Gastroesophageal sphincter (tissue), 4 donors: ENCODE results near the gene ADAM22. TPM values are rescaled to one million over a fixed set of nuclear protein-coding genes. Genes with fewer than 3 reads are reported as not detected.
"Not testable (repeated sequence)": the region's sequence is repeated elsewhere in the genome, so short reads cannot be mapped to it uniquely, and the experiment has no call there.

Experiments
- ATAC-seq: fragments of 150-250 bp; one replicate; pipeline ENCODE4 v1.9.1; 2016; ENCODE audit warnings: mild to moderate bottlenecking, moderate library complexity
- H3K27ac ChIP-seq, 4 donors: fragments of 200-600 bp; sonication (generic) in 3 of 4; 1 replicate in 3 of 4; 2 replicates in 1 of 4; pipeline ENCODE4 v1.5.1; 2016 to 2019
- H3K27me3 ChIP-seq: fragments of 200-600 bp; sonication (generic); one replicate; pipeline ENCODE4 v1.5.1; 2019
- H3K36me3 ChIP-seq, 2 donors: fragments of 200-600 bp; sonication (generic); one replicate each; pipeline ENCODE4 v1.5.1; 2019; ENCODE audit warnings: control low read depth in 1 of 2
- H3K4me1 ChIP-seq, 3 donors: fragments of 200-600 bp; sonication (generic); 1 replicate in 2 of 3; 2 replicates in 1 of 3; pipeline ENCODE4 v1.5.1; 2016 to 2019; ENCODE audit warnings: control low read depth in 2 of 3
- H3K4me3 ChIP-seq, 2 donors: fragments of 200-600 bp; sonication (generic); one replicate each; pipeline ENCODE4 v1.5.1; 2019; ENCODE audit warnings: mild to moderate bottlenecking in 1 of 2, moderate library complexity in 1 of 2
- H3K9me3 ChIP-seq, 3 donors: fragments of 200-600 bp; sonication (generic); one replicate each; pipeline ENCODE4 v1.5.1; 2017 to 2019; ENCODE audit warnings: control low read depth in 2 of 3
- CTCF ChIP-seq, 4 experiments: fragments of 200-600 bp in 2 of 4; fragments of 450-650 bp in 2 of 4; sonication (generic) in 1 of 4; IDR thresholded peaks; one replicate each; pipeline ENCODE4 v1.5.1; 2017 to 2019; ENCODE audit warnings: antibody characterized with exemption in 4 of 4, mild to moderate bottlenecking in 2 of 4, moderate library complexity in 2 of 4
- EP300 ChIP-seq: sonication (generic); formaldehyde crosslinking; IDR thresholded peaks from one replicate; pipeline ENCODE4 v1.6.1; 2017; ENCODE audit warnings: antibody characterized with exemption, mild to moderate bottlenecking
- POLR2A ChIP-seq, 2 donors: fragments of 450-650 bp; IDR thresholded peaks; one replicate each; pipeline ENCODE4 v1.6.1; 2017; ENCODE audit warnings: antibody characterized with exemption in 2 of 2, mild to moderate bottlenecking in 2 of 2, moderate library complexity in 1 of 2
- POLR2AphosphoS5 ChIP-seq: sonication (generic); formaldehyde crosslinking; IDR thresholded peaks from one replicate; pipeline ENCODE4 v1.6.1; 2017; ENCODE audit warnings: antibody characterized with exemption
- WGBS, 2 donors: methylation state at CpG; one replicate each; pipeline ENCODE4 v1.1.5; 2018; ENCODE audit warnings: low coverage in 1 of 2; 5-methylcytosine and 5-hydroxymethylcytosine counted together
- total RNA-seq, 4 donors: library from RNA; depleted of rRNA; stranded (reverse); fragments of >200 nt; gene quantifications; one replicate each; pipeline ENCODE4 v1.1.0, GENCODE V29; 2016

ADAM22 gene
- total RNA-seq, 4 donors from 2014 or later, result 1.1 to 3.6 (median 1.7) TPM

- no peak for ATAC-seq
- Histone ChIP-seq H3K27me3 (no peaks in the 10 kb centered on the region), H3K9me3 (no peaks in the 10 kb centered on the region), H3K4me3 (no peak overlapping the region), H3K36me3 (no peaks in the 10 kb centered on the region), H3K4me1 (peaks cover 0 to 7% (median 0%) of the 10 kb centered on the region in 3 donors), H3K27ac (no peak overlapping the region)
- WGBS, 2 donors, result 63 to 75% methylated on average over 6 to 7 of the region's 7 CpGs
- no peak for TF ChIP-seq EP300
- no peak for TF ChIP-seq CTCF (IDR thresholded peaks at IDR 0.05)
- no peak for TF ChIP-seq POLR2A (IDR thresholded peaks at IDR 0.05)
- TF ChIP-seq POLR2AphosphoS5, result no peak
Observed at GRCh38 chr7:88151119-88151790, 217.2 kb downstream of the ADAM22 start.

GRCh38 chr7:88153378-88153777, 219.3 kb downstream of the ADAM22 start:
- H3K36me3 ChIP-seq, result no peaks in the 10 kb centered on the region
- H3K27me3 ChIP-seq, result no peaks in the 10 kb centered on the region
- no peak overlapping the region for H3K27ac ChIP-seq
- H3K4me1 ChIP-seq, result no peaks in the 10 kb centered on the region
- no peak overlapping the region for H3K4me3 ChIP-seq
- no peak for ATAC-seq
- peaks cover 0 to 2% (median 0%) of the 10 kb centered on the region in 3 donors for H3K9me3 ChIP-seq
- TF ChIP-seq CTCF (IDR thresholded peaks at IDR 0.05) (no peak), EP300 (no peak)

GRCh38 chr7:88155756-88156155, 221.7 kb downstream of the ADAM22 start:
- Histone ChIP-seq H3K27ac (no peak overlapping the region), H3K36me3 (no peaks in the 10 kb centered on the region), H3K9me3 (peaks cover 0 to 18% (median 0%) of the 10 kb centered on the region in 3 donors), H3K4me3 (no peak overlapping the region), H3K4me1 (no peaks in the 10 kb centered on the region), H3K27me3 (no peaks in the 10 kb centered on the region)
- TF ChIP-seq POLR2A (IDR thresholded peaks at IDR 0.05) (no peak), EP300 (no peak), CTCF (IDR thresholded peaks at IDR 0.05) (no peak), POLR2AphosphoS5 (no peak)
- 83 to 84% methylated on average over 4 of the region's 4 CpGs for WGBS, 2 donors
- no peak for ATAC-seq

- peaks cover 0 to 21% (median 0%) of the 10 kb centered on the region in 3 donors for H3K9me3 ChIP-seq
- H3K36me3 ChIP-seq, result no peaks in the 10 kb centered on the region
- no peak for ATAC-seq
- TF ChIP-seq EP300 (no peak), POLR2AphosphoS5 (no peak), CTCF (IDR thresholded peaks at IDR 0.05) (no peak), POLR2A (IDR thresholded peaks at IDR 0.05) (no peak)
- no peak overlapping the region for H3K27ac ChIP-seq
- 36 to 88% methylated on average over 1 of the region's 1 CpG for WGBS, 2 donors
- no peaks in the 10 kb centered on the region for H3K4me1 ChIP-seq
- no peaks in the 10 kb centered on the region for H3K27me3 ChIP-seq
- no peak overlapping the region for H3K4me3 ChIP-seq
Observed at GRCh38 chr7:88156356-88156755, 222.3 kb downstream of the ADAM22 start.

GRCh38 chr7:88159741-88160140, 225.7 kb downstream of the ADAM22 start:
- not testable (repeated sequence) for H3K36me3 ChIP-seq, H3K27ac ChIP-seq, H3K4me3 ChIP-seq, H3K27me3 ChIP-seq, H3K4me1 ChIP-seq, ATAC-seq
- WGBS, 2 donors, result 75 to 90% methylated on average over 2 of the region's 2 CpGs
- H3K9me3 ChIP-seq, result peaks cover 0 to 21% (median 0%) of the 10 kb centered on the region in 3 donors
